Measurements from ENCODE around the gene BACE2. TPM values are rescaled to one million over a fixed set of nuclear protein-coding genes. Genes with fewer than 3 reads are reported as not detected.

Gene BACE2
- total RNA-seq, 1 experiment from 2014 or later = 40.8 TPM

DNA sequence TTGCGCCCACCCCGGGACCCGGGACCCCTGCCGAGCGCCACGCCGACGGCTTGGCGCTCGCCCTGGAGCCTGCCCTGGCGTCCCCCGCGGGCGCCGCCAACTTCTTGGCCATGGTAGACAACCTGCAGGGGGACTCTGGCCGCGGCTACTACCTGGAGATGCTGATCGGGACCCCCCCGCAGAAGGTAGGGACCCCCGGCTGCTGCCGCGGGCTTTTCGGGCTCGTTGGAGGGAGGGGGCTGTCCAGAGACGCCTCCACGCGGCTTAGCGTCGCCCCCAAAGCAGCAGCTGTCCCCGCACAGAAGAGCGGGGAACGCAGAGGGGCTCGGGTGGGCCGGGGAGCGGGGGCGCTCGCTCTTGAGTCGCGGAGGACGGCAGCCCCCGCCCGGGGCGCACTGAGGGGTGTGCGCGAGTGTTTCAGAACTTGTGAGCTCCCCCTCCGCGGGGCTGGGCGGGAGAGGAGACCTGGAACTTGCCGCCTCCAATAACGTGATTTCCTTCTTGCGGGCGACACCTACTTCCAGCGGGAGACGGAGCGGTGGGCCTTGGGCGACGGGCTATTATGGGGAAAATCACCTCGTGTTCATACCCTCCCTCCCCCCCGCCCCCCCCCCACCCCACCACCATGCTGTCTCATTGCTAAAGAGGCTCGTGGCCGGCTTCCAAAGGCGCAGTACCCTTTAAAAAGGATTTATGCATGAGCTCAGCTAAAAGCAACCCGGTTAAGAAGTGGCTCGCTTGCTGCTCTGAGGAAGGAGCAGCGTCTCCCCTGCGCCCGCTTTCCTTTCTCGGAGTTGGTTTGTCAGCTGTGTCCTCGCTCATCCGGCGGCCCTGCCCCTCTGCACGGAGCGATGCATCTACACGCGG lies 664 bp downstream of the BACE2 start:
- Histone ChIP-seq H3K27me3 (ENCODE audit: insufficient read depth, low read depth) (no peaks in the 10 kb centered on the region), H3K9me2 (ENCODE audit: insufficient read depth) (no peaks in the 10 kb centered on the region), H3F3A (ENCODE audit: insufficient read depth, low read depth) (peaks cover 19% of the 10 kb centered on the region), H3K79me2 (ENCODE audit: low read depth) (peaks cover 3% of the 10 kb centered on the region; the same call in 1 of the 2 replicates), H3K36me3 (ENCODE audit: low read depth) (no peaks in the 10 kb centered on the region), H3K4me1 (replicated peaks; ENCODE audit: insufficient read depth) (peaks cover 20% of the 10 kb centered on the region), H3K9me3 (ENCODE audit: insufficient read depth, low read depth) (no peaks in the 10 kb centered on the region), H2AFZ (peak overlapping the region; percentile 83), H4K20me1 (ENCODE audit: insufficient read depth) (no peaks in the 10 kb centered on the region), H3K27ac (no peak overlapping the region), H3K4me3 (peak overlapping the region; percentile 73), H3K4me2 (peak overlapping the region; percentile 86)
- intact Hi-C loops (cut with micrococcal nuclease; ENCODE audit: unreplicated experiment) = loop anchor here (1.0 to 5.0 kb wide), 3 partner anchors 46 to 294 kb away; no protein-coding TSS in a partner anchor
- POLR2A ChIA-PET (ENCODE audit: unreplicated experiment) = interaction anchor here (0.6 kb wide), 3 partner anchors 105 to 559 kb away, joined by 4 to 8 read pairs (median 5); no protein-coding TSS in a partner anchor
- no peak for TF ChIP-seq EZH2 (IDR thresholded peaks at IDR 0.05; ENCODE audit: low read depth)
- TF ChIP-seq, protein P1, sequence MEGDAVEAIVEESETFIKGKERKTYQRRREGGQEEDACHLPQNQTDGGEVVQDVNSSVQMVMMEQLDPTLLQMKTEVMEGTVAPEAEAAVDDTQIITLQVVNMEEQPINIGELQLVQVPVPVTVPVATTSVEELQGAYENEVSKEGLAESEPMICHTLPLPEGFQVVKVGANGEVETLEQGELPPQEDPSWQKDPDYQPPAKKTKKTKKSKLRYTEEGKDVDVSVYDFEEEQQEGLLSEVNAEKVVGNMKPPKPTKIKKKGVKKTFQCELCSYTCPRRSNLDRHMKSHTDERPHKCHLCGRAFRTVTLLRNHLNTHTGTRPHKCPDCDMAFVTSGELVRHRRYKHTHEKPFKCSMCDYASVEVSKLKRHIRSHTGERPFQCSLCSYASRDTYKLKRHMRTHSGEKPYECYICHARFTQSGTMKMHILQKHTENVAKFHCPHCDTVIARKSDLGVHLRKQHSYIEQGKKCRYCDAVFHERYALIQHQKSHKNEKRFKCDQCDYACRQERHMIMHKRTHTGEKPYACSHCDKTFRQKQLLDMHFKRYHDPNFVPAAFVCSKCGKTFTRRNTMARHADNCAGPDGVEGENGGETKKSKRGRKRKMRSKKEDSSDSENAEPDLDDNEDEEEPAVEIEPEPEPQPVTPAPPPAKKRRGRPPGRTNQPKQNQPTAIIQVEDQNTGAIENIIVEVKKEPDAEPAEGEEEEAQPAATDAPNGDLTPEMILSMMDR (conservative IDR thresholded peaks at IDR 0.05) = no peak; the same call in 1 of the 2 replicates
- CTCF ChIA-PET = interaction anchor here (0.7 kb wide), 1 partner anchor 18 kb away, joined by 5 read pairs; no protein-coding TSS in a partner anchor
- peak; percentile 30 to 35 for DNase-seq
- BruUV-seq (replicated peaks) = no TSS peak

GRCh38 chr21:41169258-41169576 lies 1.3 kb downstream of the BACE2 start:
- Histone ChIP-seq H2AFZ (peak overlapping the region; percentile 73), H3K4me3 (peak overlapping the region; percentile 60), H4K20me1 (ENCODE audit: insufficient read depth) (no peaks in the 10 kb centered on the region), H3K36me3 (ENCODE audit: low read depth) (no peaks in the 10 kb centered on the region), H3K79me2 (ENCODE audit: low read depth) (peaks cover 3% of the 10 kb centered on the region; the same call in 1 of the 2 replicates), H3K4me1 (replicated peaks; ENCODE audit: insufficient read depth) (peaks cover 20% of the 10 kb centered on the region), H3K4me2 (peak overlapping the region; percentile 86), H3F3A (ENCODE audit: insufficient read depth, low read depth) (peaks cover 19% of the 10 kb centered on the region), H3K9me3 (ENCODE audit: insufficient read depth, low read depth) (no peaks in the 10 kb centered on the region), H3K9me2 (ENCODE audit: insufficient read depth) (no peaks in the 10 kb centered on the region), H3K27ac (no peak overlapping the region), H3K27me3 (ENCODE audit: insufficient read depth, low read depth) (no peaks in the 10 kb centered on the region)
- BruUV-seq (replicated peaks) = TSS peak; percentile 39
- DNase-seq = no peak
- TF ChIP-seq, protein P1 (conservative IDR thresholded peaks at IDR 0.05) = no peak
- TF ChIP-seq EZH2 (IDR thresholded peaks at IDR 0.05; ENCODE audit: low read depth) = no peak
- CTCF ChIA-PET = no interaction called here
- POLR2A ChIA-PET (ENCODE audit: unreplicated experiment) = interaction anchor here (0.6 kb wide), 3 partner anchors 105 to 559 kb away, joined by 4 to 8 read pairs (median 5); no protein-coding TSS in a partner anchor
- intact Hi-C loops (cut with micrococcal nuclease; ENCODE audit: unreplicated experiment) = loop anchor here (5.0 kb wide), 2 partner anchors 47 to 293 kb away; no protein-coding TSS in a partner anchor

DNA sequence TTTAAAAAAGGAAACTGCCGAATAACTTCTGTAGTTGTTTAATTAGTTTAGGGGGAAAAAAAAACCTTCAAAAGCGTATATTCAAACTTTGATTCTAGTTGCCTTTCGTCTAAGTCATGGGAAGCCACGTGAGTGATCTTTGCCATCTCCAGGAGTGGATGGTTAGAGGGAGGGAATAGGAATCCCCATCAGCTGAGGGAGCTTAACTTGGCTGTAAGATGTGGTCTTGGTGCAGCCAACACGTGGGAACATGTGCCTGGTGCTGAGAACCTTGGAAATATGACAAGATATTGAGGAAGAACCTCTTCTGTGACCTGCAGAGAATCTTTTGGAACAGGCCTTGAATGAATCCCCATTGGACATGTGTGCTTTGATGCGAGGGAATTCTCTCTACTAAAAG lies 1.7 kb downstream of the BACE2 start:
- Histone ChIP-seq H3F3A (ENCODE audit: insufficient read depth, low read depth) (peaks cover 19% of the 10 kb centered on the region), H4K20me1 (ENCODE audit: insufficient read depth) (no peaks in the 10 kb centered on the region), H2AFZ (no peak overlapping the region), H3K4me1 (replicated peaks; ENCODE audit: insufficient read depth) (peaks cover 20% of the 10 kb centered on the region), H3K79me2 (ENCODE audit: low read depth) (peaks cover 3% of the 10 kb centered on the region; the same call in 1 of the 2 replicates), H3K4me3 (peak overlapping the region; percentile 60; the same call in 1 of the 2 replicates), H3K36me3 (ENCODE audit: low read depth) (no peaks in the 10 kb centered on the region), H3K9me2 (ENCODE audit: insufficient read depth) (no peaks in the 10 kb centered on the region), H3K27ac (no peak overlapping the region), H3K9me3 (ENCODE audit: insufficient read depth, low read depth) (no peaks in the 10 kb centered on the region), H3K4me2 (peak overlapping the region; percentile 86), H3K27me3 (ENCODE audit: insufficient read depth, low read depth) (no peaks in the 10 kb centered on the region)
- no peak for DNase-seq
- intact Hi-C loops (cut with micrococcal nuclease; ENCODE audit: unreplicated experiment) = loop anchor here (2.0 to 10.0 kb wide), 4 partner anchors 47 to 293 kb away; no protein-coding TSS in a partner anchor
- POLR2A ChIA-PET (ENCODE audit: unreplicated experiment) = no interaction called here
- CTCF ChIA-PET = interaction anchor here (0.6 kb wide), 1 partner anchor 129 kb away, joined by 4 read pairs; no protein-coding TSS in a partner anchor
- no TSS peak for BruUV-seq (replicated peaks)
- TF ChIP-seq, protein P1 (conservative IDR thresholded peaks at IDR 0.05) = no peak
- TF ChIP-seq EZH2 (IDR thresholded peaks at IDR 0.05; ENCODE audit: low read depth) = no peak
